ENCODE data around the gene ZNF396.

- no peak for TF ChIP-seq EP300 (IDR thresholded peaks at IDR 0.05; ENCODE audit: borderline replicate concordance)
- no peak for TF ChIP-seq TEAD4 (IDR thresholded peaks at IDR 0.05)
- no peak for TF ChIP-seq CEBPB (IDR thresholded peaks at IDR 0.05)
- no peak for TF ChIP-seq TCF12 (IDR thresholded peaks at IDR 0.05; ENCODE audit: low read depth)
- no peak for TF ChIP-seq REST (IDR thresholded peaks at IDR 0.05; ENCODE audit: low read depth)
- no peak for TF ChIP-seq EGR1 (IDR thresholded peaks at IDR 0.05)
- no peak for TF ChIP-seq RAD21 (IDR thresholded peaks at IDR 0.05; ENCODE audit: low read depth)
- TF ChIP-seq MAX (IDR thresholded peaks at IDR 0.05): no peak
- TF ChIP-seq USF1 (IDR thresholded peaks at IDR 0.05): no peak
- no peak for TF ChIP-seq TAF1 (IDR thresholded peaks at IDR 0.05; ENCODE audit: low read depth)
- TF ChIP-seq YY1 (IDR thresholded peaks at IDR 0.05; ENCODE audit: low read depth): no peak
- no peak for TF ChIP-seq NFIC (IDR thresholded peaks at IDR 0.05)
Measured at GRCh38 chr18:35335866-35336265, 41.3 kb downstream of the ZNF396 start.
